NCI-H1436 (cell line): ENCODE results near the gene MORN1.

Experiments
- DNase-seq: peaks from one replicate; lab custom pipeline; 2025; lab: John Stamatoyannopoulos, UW

Gene MORN1

GRCh38 chr1:2273401-2274090 lies 117.8 kb downstream of the MORN1 start:
- no peak for DNase-seq

GRCh38 chr1:2272686-2273400 lies 118.5 kb downstream of the MORN1 start:
- no peak for DNase-seq

GRCh38 chr1:2271841-2272655 lies 119.3 kb downstream of the MORN1 start:
- DNase-seq: no peak
